ENCODE results near the gene CHRM2.

Gene CHRM2

GRCh38 chr7:136925556-136925955 is 57.1 kb downstream of the CHRM2 start:
- H3K9me3 Mint-ChIP-seq, result no peaks in the 10 kb centered on the region
- H3K36me3 Mint-ChIP-seq, result no peaks in the 10 kb centered on the region
- no peak overlapping the region for H3K27ac Mint-ChIP-seq
- no peaks in the 10 kb centered on the region for H3K27me3 Mint-ChIP-seq
- ATAC-seq, result no peak
- no peaks in the 10 kb centered on the region for H3K4me1 Mint-ChIP-seq
- no peak overlapping the region for H3K4me3 Mint-ChIP-seq

- H3K27ac Mint-ChIP-seq, result no peak overlapping the region
- peaks cover 2% of the 10 kb centered on the region for H3K9me3 Mint-ChIP-seq
- no peaks in the 10 kb centered on the region for H3K27me3 Mint-ChIP-seq
- H3K36me3 Mint-ChIP-seq, result no peaks in the 10 kb centered on the region
- H3K4me3 Mint-ChIP-seq, result no peak overlapping the region
- no peak for ATAC-seq
- H3K4me1 Mint-ChIP-seq, result no peaks in the 10 kb centered on the region
Measured at GRCh38 chr7:136931169-136931867, 62.9 kb downstream of the CHRM2 start.

- no peaks in the 10 kb centered on the region for H3K27me3 Mint-ChIP-seq
Measured at GRCh38 chr7:136937436-136937835, 69.0 kb downstream of the CHRM2 start.

GRCh38 chr7:136938476-136938875 is 70.0 kb downstream of the CHRM2 start:
- peaks cover 2% of the 10 kb centered on the region for H3K9me3 Mint-ChIP-seq
- H3K4me3 Mint-ChIP-seq, result no peak overlapping the region
- H3K36me3 Mint-ChIP-seq, result no peaks in the 10 kb centered on the region
- no peaks in the 10 kb centered on the region for H3K4me1 Mint-ChIP-seq
- ATAC-seq, result no peak
- H3K27me3 Mint-ChIP-seq, result no peaks in the 10 kb centered on the region
- H3K27ac Mint-ChIP-seq, result no peak overlapping the region

More at GRCh38 chr7:136937436-136937835, 69.0 kb downstream of the CHRM2 start:
- no peak overlapping the region for H3K4me3 Mint-ChIP-seq
- H3K4me1 Mint-ChIP-seq, result no peaks in the 10 kb centered on the region
- H3K9me3 Mint-ChIP-seq, result peaks cover 2% of the 10 kb centered on the region
- no peak for ATAC-seq
- no peak overlapping the region for H3K27ac Mint-ChIP-seq
- no peaks in the 10 kb centered on the region for H3K36me3 Mint-ChIP-seq

- no peak overlapping the region for H3K27ac Mint-ChIP-seq
- H3K4me1 Mint-ChIP-seq, result no peaks in the 10 kb centered on the region
- H3K36me3 Mint-ChIP-seq, result no peaks in the 10 kb centered on the region
- no peaks in the 10 kb centered on the region for H3K27me3 Mint-ChIP-seq
- no peak for ATAC-seq
- H3K9me3 Mint-ChIP-seq, result no peaks in the 10 kb centered on the region
- no peak overlapping the region for H3K4me3 Mint-ChIP-seq
Measured at GRCh38 chr7:136940122-136940521, 71.7 kb downstream of the CHRM2 start.

- Mint-ChIP-seq H3K9me3 (no peaks in the 10 kb centered on the region), H3K4me3 (no peak overlapping the region), H3K27ac (no peak overlapping the region), H3K4me1 (no peaks in the 10 kb centered on the region), H3K36me3 (no peaks in the 10 kb centered on the region), H3K27me3 (no peaks in the 10 kb centered on the region)
- ATAC-seq, result no peak
Measured at GRCh38 chr7:136940917-136941316, 72.5 kb downstream of the CHRM2 start.

GRCh38 chr7:136941816-136942215 is 73.4 kb downstream of the CHRM2 start:
- no peaks in the 10 kb centered on the region for H3K36me3 Mint-ChIP-seq
- H3K9me3 Mint-ChIP-seq, result no peaks in the 10 kb centered on the region
- H3K4me1 Mint-ChIP-seq, result no peaks in the 10 kb centered on the region
- ATAC-seq, result no peak
- no peak overlapping the region for H3K4me3 Mint-ChIP-seq
- no peaks in the 10 kb centered on the region for H3K27me3 Mint-ChIP-seq
- no peak overlapping the region for H3K27ac Mint-ChIP-seq

- Mint-ChIP-seq H3K4me1 (no peaks in the 10 kb centered on the region), H3K9me3 (no peaks in the 10 kb centered on the region), H3K36me3 (no peaks in the 10 kb centered on the region), H3K27me3 (no peaks in the 10 kb centered on the region), H3K4me3 (no peak overlapping the region), H3K27ac (no peak overlapping the region)
- no peak for ATAC-seq
Measured at GRCh38 chr7:136942401-136942800, 73.9 kb downstream of the CHRM2 start.

GRCh38 chr7:136942994-136943393 is 74.5 kb downstream of the CHRM2 start:
- Mint-ChIP-seq H3K4me1 (no peaks in the 10 kb centered on the region), H3K27ac (no peak overlapping the region), H3K27me3 (no peaks in the 10 kb centered on the region), H3K9me3 (no peaks in the 10 kb centered on the region), H3K36me3 (no peaks in the 10 kb centered on the region), H3K4me3 (no peak overlapping the region)
- ATAC-seq, result no peak

- Mint-ChIP-seq H3K27me3 (no peaks in the 10 kb centered on the region), H3K4me1 (no peaks in the 10 kb centered on the region), H3K9me3 (peaks cover 3% of the 10 kb centered on the region), H3K36me3 (no peaks in the 10 kb centered on the region), H3K4me3 (no peak overlapping the region), H3K27ac (no peak overlapping the region)
- ATAC-seq, result no peak
Measured at GRCh38 chr7:136947347-136947746, 78.9 kb downstream of the CHRM2 start.

GRCh38 chr7:136950331-136950730 is 81.9 kb downstream of the CHRM2 start:
- no peaks in the 10 kb centered on the region for H3K4me1 Mint-ChIP-seq
- H3K27ac Mint-ChIP-seq, result no peak overlapping the region
- no peaks in the 10 kb centered on the region for H3K27me3 Mint-ChIP-seq
- H3K36me3 Mint-ChIP-seq, result no peaks in the 10 kb centered on the region
- no peak for ATAC-seq
- no peak overlapping the region for H3K4me3 Mint-ChIP-seq
- H3K9me3 Mint-ChIP-seq, result peaks cover 6% of the 10 kb centered on the region

GRCh38 chr7:136953386-136953785 is 84.9 kb downstream of the CHRM2 start:
- Mint-ChIP-seq H3K9me3 (peaks cover 6% of the 10 kb centered on the region), H3K27me3 (no peaks in the 10 kb centered on the region), H3K4me1 (no peaks in the 10 kb centered on the region)

GRCh38 chr7:136956232-136956631 is 87.8 kb downstream of the CHRM2 start:
- no peaks in the 10 kb centered on the region for H3K4me1 Mint-ChIP-seq
- H3K9me3 Mint-ChIP-seq, result peaks cover 6% of the 10 kb centered on the region
- no peaks in the 10 kb centered on the region for H3K36me3 Mint-ChIP-seq
- no peak overlapping the region for H3K4me3 Mint-ChIP-seq
- no peaks in the 10 kb centered on the region for H3K27me3 Mint-ChIP-seq
- H3K27ac Mint-ChIP-seq, result no peak overlapping the region
- no peak for ATAC-seq

More at GRCh38 chr7:136953386-136953785, 84.9 kb downstream of the CHRM2 start:
- Mint-ChIP-seq H3K36me3 (no peaks in the 10 kb centered on the region), H3K4me3 (no peak overlapping the region), H3K27ac (no peak overlapping the region)
- no peak for ATAC-seq

GRCh38 chr7:136956671-136957070 is 88.2 kb downstream of the CHRM2 start:
- Mint-ChIP-seq H3K27ac (no peak overlapping the region), H3K27me3 (no peaks in the 10 kb centered on the region), H3K4me1 (no peaks in the 10 kb centered on the region), H3K36me3 (no peaks in the 10 kb centered on the region), H3K4me3 (no peak overlapping the region), H3K9me3 (peaks cover 9% of the 10 kb centered on the region)
- no peak for ATAC-seq

- no peaks in the 10 kb centered on the region for H3K4me1 Mint-ChIP-seq
- H3K4me3 Mint-ChIP-seq, result no peak overlapping the region
- H3K27me3 Mint-ChIP-seq, result no peaks in the 10 kb centered on the region
- H3K27ac Mint-ChIP-seq, result no peak overlapping the region
- H3K36me3 Mint-ChIP-seq, result no peaks in the 10 kb centered on the region
- H3K9me3 Mint-ChIP-seq, result peaks cover 9% of the 10 kb centered on the region
- no peak for ATAC-seq
Measured at GRCh38 chr7:136957391-136957790, 88.9 kb downstream of the CHRM2 start.

GRCh38 chr7:136958016-136958415 is 89.6 kb downstream of the CHRM2 start:
- Mint-ChIP-seq H3K27ac (no peak overlapping the region), H3K4me1 (no peaks in the 10 kb centered on the region), H3K9me3 (peaks cover 8% of the 10 kb centered on the region), H3K4me3 (no peak overlapping the region), H3K27me3 (no peaks in the 10 kb centered on the region), H3K36me3 (no peaks in the 10 kb centered on the region)
- no peak for ATAC-seq
